ENCODE data around the gene KCNRG.
"Not testable (repeated sequence)": the region's sequence is repeated elsewhere in the genome, so short reads cannot be mapped to it uniquely, and the experiment has no call there.

Gene KCNRG

GRCh38 chr13:50055454-50055853 is 40.2 kb downstream of the KCNRG start:
- no peak overlapping the region for H3K4me3 ChIP-seq (ENCODE audit: low read depth, low read length)
- no peak overlapping the region for H3K27ac ChIP-seq
- H3K27me3 ChIP-seq (replicated peaks) = no peaks in the 10 kb centered on the region
- TF ChIP-seq CTCF (IDR thresholded peaks at IDR 0.05; ENCODE audit: low read depth, low read length, missing control alignments) = no peak
- no peaks in the 10 kb centered on the region for H3K36me3 ChIP-seq (replicated peaks)
- no peak for DNase-seq
- in situ Hi-C loops (cut with HindIII; ENCODE audit: low pct_ligation_motif_present, low sequenced_read_pairs) = no loop called here

- Histone ChIP-seq H3K27me3 (replicated peaks) (no peaks in the 10 kb centered on the region), H3K4me3 (ENCODE audit: low read depth, low read length) (no peak overlapping the region), H3K27ac (no peak overlapping the region), H3K36me3 (replicated peaks) (no peaks in the 10 kb centered on the region)
- no peak for DNase-seq
- in situ Hi-C loops (cut with HindIII; ENCODE audit: low pct_ligation_motif_present, low sequenced_read_pairs) = no loop called here
- no peak for TF ChIP-seq CTCF (IDR thresholded peaks at IDR 0.05; ENCODE audit: low read depth, low read length, missing control alignments)
Measured at GRCh38 chr13:50060718-50061117, 45.5 kb downstream of the KCNRG start.

GRCh38 chr13:50062336-50062735 is 47.1 kb downstream of the KCNRG start:
- H3K27ac ChIP-seq; in situ Hi-C loops (cut with HindIII; ENCODE audit: low pct_ligation_motif_present, low sequenced_read_pairs); DNase-seq; H3K27me3 ChIP-seq (replicated peaks); H3K36me3 ChIP-seq (replicated peaks); H3K4me3 ChIP-seq (ENCODE audit: low read depth, low read length): not testable (repeated sequence)

GRCh38 chr13:50065712-50066111 is 50.5 kb downstream of the KCNRG start:
- Histone ChIP-seq H3K4me3 (ENCODE audit: low read depth, low read length) (no peak overlapping the region), H3K27ac (no peak overlapping the region), H3K36me3 (replicated peaks) (no peaks in the 10 kb centered on the region), H3K27me3 (replicated peaks) (no peaks in the 10 kb centered on the region)
- no peak for DNase-seq
- in situ Hi-C loops (cut with HindIII; ENCODE audit: low pct_ligation_motif_present, low sequenced_read_pairs) = no loop called here
- TF ChIP-seq CTCF (IDR thresholded peaks at IDR 0.05; ENCODE audit: low read depth, low read length, missing control alignments) = no peak

- Histone ChIP-seq H3K4me3 (ENCODE audit: low read depth, low read length) (no peak overlapping the region), H3K27me3 (replicated peaks) (no peaks in the 10 kb centered on the region), H3K27ac (no peak overlapping the region), H3K36me3 (replicated peaks) (no peaks in the 10 kb centered on the region)
- in situ Hi-C loops (cut with HindIII; ENCODE audit: low pct_ligation_motif_present, low sequenced_read_pairs) = no loop called here
- TF ChIP-seq CTCF (IDR thresholded peaks at IDR 0.05; ENCODE audit: low read depth, low read length, missing control alignments) = no peak
- DNase-seq = no peak
Measured at GRCh38 chr13:50068508-50068907, 53.3 kb downstream of the KCNRG start.

GRCh38 chr13:50069261-50069660 is 54.0 kb downstream of the KCNRG start:
- no peak for TF ChIP-seq CTCF (IDR thresholded peaks at IDR 0.05; ENCODE audit: low read depth, low read length, missing control alignments)
- in situ Hi-C loops (cut with HindIII; ENCODE audit: low pct_ligation_motif_present, low sequenced_read_pairs) = no loop called here
- H3K27me3 ChIP-seq (replicated peaks) = no peaks in the 10 kb centered on the region
- H3K4me3 ChIP-seq (ENCODE audit: low read depth, low read length) = no peak overlapping the region
- no peak overlapping the region for H3K27ac ChIP-seq
- no peaks in the 10 kb centered on the region for H3K36me3 ChIP-seq (replicated peaks)
- DNase-seq = no peak
